IPS-18c (cell line): ENCODE measurements around the gene OR4A5.
"Not testable (repeated sequence)": the region's sequence is repeated elsewhere in the genome, so short reads cannot be mapped to it uniquely, and the experiment has no call there.

Experiments
- H3K4me3 ChIP-seq: 2 replicates; pipeline ENCODE4 v1.7.0; 2013; ENCODE audit warnings: low read depth, mild to moderate bottlenecking, low read length, moderate library complexity; ENCODE audit not compliant: insufficient read depth
- H3K9me3 ChIP-seq: one replicate; pipeline ENCODE4 v1.6.1; 2013; ENCODE audit warnings: mild to moderate bottlenecking, low read length, moderate library complexity; ENCODE audit not compliant: control insufficient read depth, insufficient read depth

The OR4A5 gene

DNA sequence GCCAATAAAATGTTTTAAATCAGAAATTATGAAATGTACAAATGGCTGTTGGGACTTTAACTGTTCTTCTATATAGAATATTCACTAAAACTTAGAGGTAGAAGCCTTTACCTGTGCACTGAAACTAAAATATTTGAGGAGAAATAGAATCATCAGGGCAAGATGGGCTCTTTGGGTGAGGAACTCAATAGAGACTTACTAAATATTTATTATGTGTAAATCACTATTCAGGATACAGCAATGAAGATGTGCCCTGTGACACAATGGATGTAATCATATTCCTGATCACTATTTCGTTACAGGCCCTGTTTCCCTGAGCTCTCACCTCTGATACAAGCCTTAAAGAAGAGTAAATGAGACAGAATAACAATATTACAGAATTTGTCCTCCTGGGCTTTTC is at the start of gene OR4A5:
Gene OR4A5 (plus strand): TSS at position 301 of the 400 bp plus-strand sequence. CDS start 53 bp downstream, at position 354.
- not testable (repeated sequence) for H3K9me3 ChIP-seq, H3K4me3 ChIP-seq

DNA sequence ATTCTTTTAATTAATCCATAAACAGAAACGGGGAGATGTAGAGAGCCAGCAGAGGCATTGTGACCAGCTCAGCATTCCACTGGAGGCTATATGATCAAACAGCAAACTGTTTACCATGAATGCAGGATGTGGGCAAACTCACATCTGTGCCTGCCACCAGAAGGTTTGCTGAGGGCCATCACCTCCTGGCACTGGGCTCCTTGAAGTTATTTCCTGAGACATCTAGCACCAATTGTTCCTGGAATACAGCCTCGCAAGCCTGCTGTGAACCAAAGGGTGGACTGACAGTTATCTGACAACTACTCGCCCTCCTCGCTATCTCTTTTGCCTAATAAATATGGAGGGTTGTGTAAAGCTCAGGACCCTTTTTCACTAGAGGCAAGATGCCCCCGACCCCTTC is 13.5 kb downstream of the OR4A5 start:
- H3K9me3 ChIP-seq, H3K4me3 ChIP-seq: not testable (repeated sequence)
